Lower lobe of right lung (tissue), 2 donors: ENCODE results near the gene HIBADH. TPM values are rescaled to one million over a fixed set of nuclear protein-coding genes. Genes with fewer than 3 reads are reported as not detected.

Experiments
- ATAC-seq, 2 donors: fragments of 200-7000 bp; cut with Tn5 transposase; one replicate each; pipeline ENCODE4 v1.9.1; 2020 to 2022; ENCODE audit warnings: mild to moderate bottlenecking in 2 of 2, moderate library complexity in 2 of 2
- DNase-seq: peaks from one replicate; pipeline ENCODE4 v3.0.0-alpha.2; 2020
- H3K27ac ChIP-seq: fragments of 200-600 bp; one replicate; pipeline ENCODE4 v1.8.0; 2022
- H3K27me3 ChIP-seq: fragments of 200-600 bp; one replicate; pipeline ENCODE4 v1.8.0; 2022; ENCODE audit warnings: low read depth
- H3K36me3 ChIP-seq: fragments of 200-600 bp; one replicate; pipeline ENCODE4 v1.8.0; 2022; ENCODE audit warnings: mild to moderate bottlenecking
- H3K4me1 ChIP-seq: fragments of 200-600 bp; one replicate; pipeline ENCODE4 v1.8.0; 2022
- H3K4me3 ChIP-seq: fragments of 200-600 bp; one replicate; pipeline ENCODE4 v1.8.0; 2022; ENCODE audit warnings: mild to moderate bottlenecking
- H3K9me3 ChIP-seq: fragments of 200-600 bp; one replicate; pipeline ENCODE4 v1.8.0; 2022
- intact Hi-C: fragments of 100-400 bp; cut with DNase I; formaldehyde crosslinking; loops from one replicate; pipeline ENCODE4 v1.11.0; 2022
- total RNA-seq: library from RNA; stranded (reverse); fragmentation: NEBNext Ultra II Directional; extraction: Animal tissue kit (Norgen Biotek cat#: 25700); gene quantifications from one replicate; pipeline ENCODE4 v1.2.1, GENCODE V29; 2021
- TF ChIP-seq, protein P1 (sequence below): fragments of 200-600 bp; IDR thresholded peaks from one replicate; pipeline ENCODE4 v1.8.0; 2022; ENCODE audit warnings: antibody characterized with exemption, mild to moderate bottlenecking
- donor health status: DM: no; HTN: yes; CAD: no; lungs with severe emphysema.

HIBADH gene
- total RNA-seq, 1 donor from 2014 or later: 27.1 TPM

DNA sequence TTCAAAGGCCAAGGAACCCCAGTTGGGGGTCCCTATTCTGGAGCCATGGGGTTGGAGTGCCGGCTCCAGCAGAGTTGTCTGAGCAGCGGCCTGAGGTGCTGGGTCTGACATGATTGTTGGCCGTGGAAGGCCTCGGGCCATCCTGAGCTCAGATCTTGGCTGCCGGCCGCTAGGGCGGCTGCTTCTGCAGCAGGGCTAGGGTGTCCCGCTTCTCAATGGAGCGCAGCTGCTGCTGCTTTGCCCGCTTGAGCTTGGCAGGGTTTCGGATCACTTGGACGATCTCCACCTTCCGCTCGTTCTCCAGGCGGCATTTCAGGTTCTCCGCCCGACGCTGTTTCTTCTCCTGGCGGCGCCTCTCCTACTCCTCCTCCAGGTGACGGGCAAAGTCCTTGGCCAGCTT is 171.1 kb downstream of the HIBADH start:
- ATAC-seq (no peak), DNase-seq (no peak)
- Histone ChIP-seq H3K27ac (no peak overlapping the region), H3K4me1 (no peaks in the 10 kb centered on the region), H3K9me3 (no peaks in the 10 kb centered on the region), H3K4me3 (no peak overlapping the region), H3K27me3 (no peaks in the 10 kb centered on the region), H3K36me3 (no peaks in the 10 kb centered on the region)
- intact Hi-C loops: no loop called here
- TF ChIP-seq, protein P1, sequence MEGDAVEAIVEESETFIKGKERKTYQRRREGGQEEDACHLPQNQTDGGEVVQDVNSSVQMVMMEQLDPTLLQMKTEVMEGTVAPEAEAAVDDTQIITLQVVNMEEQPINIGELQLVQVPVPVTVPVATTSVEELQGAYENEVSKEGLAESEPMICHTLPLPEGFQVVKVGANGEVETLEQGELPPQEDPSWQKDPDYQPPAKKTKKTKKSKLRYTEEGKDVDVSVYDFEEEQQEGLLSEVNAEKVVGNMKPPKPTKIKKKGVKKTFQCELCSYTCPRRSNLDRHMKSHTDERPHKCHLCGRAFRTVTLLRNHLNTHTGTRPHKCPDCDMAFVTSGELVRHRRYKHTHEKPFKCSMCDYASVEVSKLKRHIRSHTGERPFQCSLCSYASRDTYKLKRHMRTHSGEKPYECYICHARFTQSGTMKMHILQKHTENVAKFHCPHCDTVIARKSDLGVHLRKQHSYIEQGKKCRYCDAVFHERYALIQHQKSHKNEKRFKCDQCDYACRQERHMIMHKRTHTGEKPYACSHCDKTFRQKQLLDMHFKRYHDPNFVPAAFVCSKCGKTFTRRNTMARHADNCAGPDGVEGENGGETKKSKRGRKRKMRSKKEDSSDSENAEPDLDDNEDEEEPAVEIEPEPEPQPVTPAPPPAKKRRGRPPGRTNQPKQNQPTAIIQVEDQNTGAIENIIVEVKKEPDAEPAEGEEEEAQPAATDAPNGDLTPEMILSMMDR: no peak

DNA sequence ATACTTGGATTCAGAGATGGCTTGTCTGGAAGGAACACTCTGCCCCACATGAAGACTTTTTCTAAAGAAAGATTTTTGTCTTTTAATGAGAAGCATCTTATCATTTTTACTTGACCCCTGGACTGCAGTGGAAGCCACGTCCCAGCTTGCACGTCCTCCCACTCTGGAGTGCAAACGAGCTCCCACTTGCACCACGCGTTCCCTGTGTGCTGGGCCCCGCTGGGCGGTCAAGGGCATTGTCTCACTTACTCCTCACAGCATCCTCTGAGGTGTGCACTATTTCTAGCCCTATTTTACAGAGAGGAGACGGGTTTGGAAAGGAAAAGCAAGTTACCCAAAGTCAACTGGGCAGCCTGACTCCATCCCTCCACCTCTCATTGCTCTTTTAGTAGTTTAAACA is 175.2 kb downstream of the HIBADH start:
- H3K36me3 ChIP-seq: no peaks in the 10 kb centered on the region
- no peak for ATAC-seq
- H3K4me1 ChIP-seq: no peaks in the 10 kb centered on the region
- no peak for DNase-seq
- no peaks in the 10 kb centered on the region for H3K9me3 ChIP-seq
- intact Hi-C loops: no loop called here
- no peak overlapping the region for H3K27ac ChIP-seq
- H3K4me3 ChIP-seq: no peak overlapping the region
- TF ChIP-seq, protein P1: no peak
- H3K27me3 ChIP-seq: no peaks in the 10 kb centered on the region

DNA sequence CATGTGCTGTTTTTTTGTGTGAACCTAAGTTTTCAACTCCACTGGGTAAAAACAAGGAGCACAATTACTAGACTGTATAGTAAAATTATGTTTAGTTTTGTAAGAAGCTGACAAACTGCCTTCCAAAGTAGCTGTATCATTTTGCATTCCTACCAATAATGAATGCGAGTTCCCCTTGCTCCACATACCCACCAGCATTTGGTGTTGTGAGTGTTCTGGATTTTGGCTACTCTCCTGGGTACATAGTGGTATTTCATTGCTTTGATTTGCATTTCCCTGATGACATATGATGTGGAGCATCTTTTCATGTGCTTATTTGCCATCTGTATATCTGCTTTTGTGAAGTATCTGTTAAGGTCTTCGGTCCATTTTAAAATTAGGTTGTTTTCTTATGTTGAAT is 178.2 kb downstream of the HIBADH start:
- Histone ChIP-seq H3K4me1 (no peaks in the 10 kb centered on the region), H3K9me3 (no peaks in the 10 kb centered on the region), H3K27ac (no peak overlapping the region), H3K36me3 (no peaks in the 10 kb centered on the region), H3K4me3 (no peak overlapping the region), H3K27me3 (no peaks in the 10 kb centered on the region)
- TF ChIP-seq, protein P1: no peak
- DNase-seq (no peak), ATAC-seq (no peak)
- intact Hi-C loops: no loop called here

DNA sequence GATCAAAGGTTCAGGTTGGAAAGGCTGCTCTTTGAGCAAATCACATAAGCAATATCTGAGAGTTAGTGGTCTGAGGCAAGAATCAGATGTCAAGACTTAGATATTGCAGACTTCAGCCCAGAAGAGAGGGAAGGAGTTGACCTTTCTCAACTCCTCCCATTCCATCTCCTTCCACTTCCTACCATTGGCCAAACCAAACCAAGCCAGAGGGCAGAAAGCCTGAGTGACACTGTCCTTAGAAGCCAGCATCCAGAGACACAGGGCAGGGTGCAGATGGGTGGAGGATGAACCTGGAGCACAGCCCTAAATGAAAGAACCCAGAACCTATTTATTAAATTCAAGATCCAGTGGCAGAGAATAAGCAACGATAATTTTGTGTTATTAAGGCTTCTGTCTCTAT is 180.5 kb downstream of the HIBADH start:
- TF ChIP-seq, protein P1: no peak
- H3K9me3 ChIP-seq: no peaks in the 10 kb centered on the region
- no peak overlapping the region for H3K27ac ChIP-seq
- no peak for ATAC-seq
- H3K4me3 ChIP-seq: no peak overlapping the region
- H3K27me3 ChIP-seq: no peaks in the 10 kb centered on the region
- intact Hi-C loops: no loop called here
- no peaks in the 10 kb centered on the region for H3K4me1 ChIP-seq
- no peaks in the 10 kb centered on the region for H3K36me3 ChIP-seq
- no peak for DNase-seq

DNA sequence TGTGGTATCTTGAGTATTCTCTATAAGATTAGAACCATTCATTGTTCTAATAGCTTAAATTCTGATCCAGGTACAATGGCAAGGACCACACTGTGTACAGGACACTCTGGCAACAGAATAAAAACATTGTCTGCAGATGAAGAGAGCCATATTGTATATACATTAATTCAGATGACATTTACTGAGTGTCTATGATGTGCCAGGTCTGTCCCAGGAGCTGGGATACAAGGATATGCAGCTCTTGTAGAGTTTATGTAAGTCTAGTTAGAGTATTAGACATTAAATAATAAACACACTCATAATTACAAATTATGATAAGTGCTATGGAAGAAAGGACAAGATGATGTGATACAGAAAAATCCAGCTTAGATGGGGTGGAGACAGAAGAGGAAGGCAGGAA is 184.1 kb downstream of the HIBADH start:
- TF ChIP-seq, protein P1: no peak
- intact Hi-C loops: no loop called here
- no peak for ATAC-seq

DNA sequence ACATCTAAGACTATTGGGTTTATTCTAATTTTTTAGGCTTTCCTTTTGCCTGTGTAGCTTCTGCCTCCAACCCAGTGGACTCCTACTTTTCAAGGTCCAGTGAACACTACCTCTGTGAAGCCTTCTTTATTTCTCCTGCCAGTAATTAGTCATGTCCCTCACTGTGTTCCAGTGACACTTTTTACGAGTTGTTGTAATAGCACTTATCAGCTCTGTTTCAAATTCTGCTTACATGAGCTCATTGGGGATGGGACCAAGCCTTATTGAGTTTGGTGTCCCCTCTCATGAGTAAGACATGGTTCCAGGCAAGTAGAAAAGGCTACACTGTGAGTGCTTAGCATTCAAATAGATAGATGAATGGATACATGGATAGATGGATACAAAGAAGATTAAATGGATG is 184.6 kb downstream of the HIBADH start:
- intact Hi-C loops: no loop called here
- Histone ChIP-seq H3K36me3 (no peaks in the 10 kb centered on the region), H3K4me3 (no peak overlapping the region), H3K27ac (no peak overlapping the region), H3K27me3 (no peaks in the 10 kb centered on the region), H3K9me3 (no peaks in the 10 kb centered on the region), H3K4me1 (no peaks in the 10 kb centered on the region)
- no peak for ATAC-seq
- TF ChIP-seq, protein P1: no peak
- DNase-seq: no peak

More for the DNA sequence above, 184.1 kb downstream of the HIBADH start:
- DNase-seq: no peak
- Histone ChIP-seq H3K27me3 (no peaks in the 10 kb centered on the region), H3K36me3 (no peaks in the 10 kb centered on the region), H3K4me3 (no peak overlapping the region), H3K4me1 (no peaks in the 10 kb centered on the region), H3K9me3 (no peaks in the 10 kb centered on the region), H3K27ac (no peak overlapping the region)
